Bronchial epithelial cell (primary cell): ENCODE data around the gene IPPK. TPM values are rescaled to one million over a fixed set of nuclear protein-coding genes. Genes with fewer than 3 reads are reported as not detected.
"Not testable (repeated sequence)": the region's sequence is repeated elsewhere in the genome, so short reads cannot be mapped to it uniquely, and the experiment has no call there.

ENCODE experiments used
- DNase-seq: peaks from one replicate; pipeline ENCODE4 v3.0.0-alpha.2; 2010; ENCODE audit warnings: low read depth
- FAIRE-seq: peaks from 2 replicates; lab custom pipeline; 2011; peaks lifted over from hg19 to GRCh38; lab: Jason Lieb, UNC
- H3K27me3 ChIP-seq: 2 replicates; pipeline ENCODE4 v1.5.1; 2011; ENCODE audit warnings: low read length; ENCODE audit not compliant: control insufficient read depth, insufficient read depth
- H3K36me3 ChIP-seq: 2 replicates; pipeline ENCODE4 v1.5.1; 2011; ENCODE audit warnings: low read length; ENCODE audit not compliant: control insufficient read depth, insufficient read depth
- H3K4me3 ChIP-seq: 2 replicates; pipeline ENCODE4 v1.5.1; 2011; ENCODE audit warnings: mild to moderate bottlenecking, low read depth, low read length, control low read depth
- CTCF ChIP-seq: IDR thresholded peaks from 2 replicates; pipeline ENCODE4 v1.5.1; 2011; ENCODE audit warnings: mild to moderate bottlenecking, moderate library complexity, low read length, control low read depth, inconsistent platforms; ENCODE audit not compliant: insufficient read depth, severe bottlenecking
- total RNA-seq: library from RNA; depleted of rRNA; stranded (reverse); fragments of >200 nt; gene quantifications from 2 replicates; pipeline ENCODE4 v1.2.1, GENCODE V29; 2014

IPPK gene
- total RNA-seq, 1 donor from 2014 or later, result 27.6 TPM

GRCh38 chr9:92627651-92628050 lies 42.3 kb downstream of the IPPK start:
- TF ChIP-seq CTCF, result no peak
- H3K27me3 ChIP-seq, result no peaks in the 10 kb centered on the region
- no peak for DNase-seq
- peaks cover 10% of the 10 kb centered on the region for H3K36me3 ChIP-seq
- no peak overlapping the region for H3K4me3 ChIP-seq
- no peak for FAIRE-seq

GRCh38 chr9:92626484-92626883 lies 43.4 kb downstream of the IPPK start:
- Histone ChIP-seq H3K36me3 (peaks cover 3% of the 10 kb centered on the region), H3K4me3 (no peak overlapping the region), H3K27me3 (no peaks in the 10 kb centered on the region)
- no peak for FAIRE-seq
- TF ChIP-seq CTCF, result no peak
- DNase-seq, result no peak

- H3K4me3 ChIP-seq, H3K36me3 ChIP-seq, H3K27me3 ChIP-seq, FAIRE-seq, DNase-seq: not testable (repeated sequence)
Measured at GRCh38 chr9:92623936-92624335, 46.0 kb downstream of the IPPK start.

- DNase-seq (no peak), FAIRE-seq (no peak)
- no peaks in the 10 kb centered on the region for H3K27me3 ChIP-seq
- TF ChIP-seq CTCF, result no peak
- peaks cover 27% of the 10 kb centered on the region for H3K36me3 ChIP-seq
- H3K4me3 ChIP-seq, result no peak overlapping the region
Measured at GRCh38 chr9:92620845-92621244, 49.1 kb downstream of the IPPK start.

- no peak for TF ChIP-seq CTCF
- Histone ChIP-seq H3K27me3 (no peaks in the 10 kb centered on the region), H3K36me3 (peaks cover 35% of the 10 kb centered on the region), H3K4me3 (no peak overlapping the region)
- FAIRE-seq, result no peak
- DNase-seq, result no peak
Measured at GRCh38 chr9:92619601-92620300, 50.2 kb downstream of the IPPK start.

GRCh38 chr9:92618633-92619225 lies 51.2 kb downstream of the IPPK start:
- Histone ChIP-seq H3K4me3 (no peak overlapping the region), H3K36me3 (peaks cover 41% of the 10 kb centered on the region), H3K27me3 (no peaks in the 10 kb centered on the region)
- DNase-seq, result no peak
- TF ChIP-seq CTCF, result no peak
- FAIRE-seq, result no peak
